ENCODE results near the gene DHRS13. TPM values are rescaled to one million over a fixed set of nuclear protein-coding genes. Genes with fewer than 3 reads are reported as not detected.

Gene DHRS13
- total RNA-seq, 2 donors from 2014 or later = 3.7 to 12.2 TPM

DNA sequence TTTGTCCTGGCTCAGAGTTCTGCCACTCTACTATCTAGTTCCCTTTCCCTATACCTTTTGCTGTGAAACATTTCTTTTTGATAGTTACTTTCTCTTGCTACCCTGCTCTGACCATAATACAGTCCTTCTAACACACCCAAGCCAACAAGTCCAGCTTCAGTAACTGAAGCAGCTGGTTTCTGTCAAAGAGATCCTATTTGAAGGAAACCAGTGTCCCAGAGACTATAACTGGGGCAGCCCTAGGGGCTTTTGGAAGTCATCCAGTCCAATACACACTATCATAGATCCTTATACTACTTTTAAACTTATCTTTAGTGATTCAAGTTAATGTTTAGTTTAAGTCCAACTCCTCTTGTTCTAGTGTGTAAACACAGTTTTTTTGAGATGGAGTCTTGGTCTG is 17.3 kb upstream of the DHRS13 start:
- H3K4me3 ChIP-seq = no peak overlapping the region
- ATAC-seq (ENCODE audit: insufficient number of reproducible peaks, low FRiP score, low read depth) (no peak), DNase-seq (ENCODE audit: low spot score) (no peak)
- peaks cover 57% of the 10 kb centered on the region for H3K36me3 ChIP-seq
- TF ChIP-seq, protein P1, sequence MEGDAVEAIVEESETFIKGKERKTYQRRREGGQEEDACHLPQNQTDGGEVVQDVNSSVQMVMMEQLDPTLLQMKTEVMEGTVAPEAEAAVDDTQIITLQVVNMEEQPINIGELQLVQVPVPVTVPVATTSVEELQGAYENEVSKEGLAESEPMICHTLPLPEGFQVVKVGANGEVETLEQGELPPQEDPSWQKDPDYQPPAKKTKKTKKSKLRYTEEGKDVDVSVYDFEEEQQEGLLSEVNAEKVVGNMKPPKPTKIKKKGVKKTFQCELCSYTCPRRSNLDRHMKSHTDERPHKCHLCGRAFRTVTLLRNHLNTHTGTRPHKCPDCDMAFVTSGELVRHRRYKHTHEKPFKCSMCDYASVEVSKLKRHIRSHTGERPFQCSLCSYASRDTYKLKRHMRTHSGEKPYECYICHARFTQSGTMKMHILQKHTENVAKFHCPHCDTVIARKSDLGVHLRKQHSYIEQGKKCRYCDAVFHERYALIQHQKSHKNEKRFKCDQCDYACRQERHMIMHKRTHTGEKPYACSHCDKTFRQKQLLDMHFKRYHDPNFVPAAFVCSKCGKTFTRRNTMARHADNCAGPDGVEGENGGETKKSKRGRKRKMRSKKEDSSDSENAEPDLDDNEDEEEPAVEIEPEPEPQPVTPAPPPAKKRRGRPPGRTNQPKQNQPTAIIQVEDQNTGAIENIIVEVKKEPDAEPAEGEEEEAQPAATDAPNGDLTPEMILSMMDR (IDR thresholded peaks at IDR 0.05) = no peak
- H3K27ac ChIP-seq = no peak overlapping the region
- H3K9me3 ChIP-seq = no peaks in the 10 kb centered on the region
- H3K27me3 ChIP-seq (replicated peaks; ENCODE audit: insufficient read depth) = no peaks in the 10 kb centered on the region
- no peaks in the 10 kb centered on the region for H3K4me1 ChIP-seq (ENCODE audit: control insufficient read depth in 1 of 2, low read depth in 2 of 2)

DNA sequence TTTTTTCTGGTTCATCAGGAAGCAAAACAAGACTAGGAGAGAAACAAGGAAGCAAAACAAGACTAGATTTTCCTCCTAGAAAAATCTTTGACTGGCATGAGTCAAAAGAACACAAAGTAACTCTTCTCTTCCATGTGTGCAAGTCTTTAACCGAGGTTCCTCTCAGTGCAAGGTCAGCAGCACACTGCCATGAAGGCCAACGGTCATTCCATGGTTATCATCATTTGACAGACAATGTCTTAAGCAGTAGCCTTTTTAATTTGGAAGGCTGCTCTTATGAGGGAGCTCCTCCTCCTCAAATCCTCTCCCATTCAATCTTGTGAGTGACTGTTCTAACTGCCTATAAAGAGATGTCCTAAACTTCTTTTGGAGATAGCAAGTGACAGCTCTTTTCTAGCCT is 15.4 kb upstream of the DHRS13 start:
- TF ChIP-seq, protein P1 (IDR thresholded peaks at IDR 0.05) = no peak
- peaks cover 64% of the 10 kb centered on the region for H3K36me3 ChIP-seq
- no peaks in the 10 kb centered on the region for H3K27me3 ChIP-seq (replicated peaks; ENCODE audit: insufficient read depth)
- no peaks in the 10 kb centered on the region for H3K4me1 ChIP-seq (ENCODE audit: control insufficient read depth in 1 of 2, low read depth in 2 of 2)
- ATAC-seq (ENCODE audit: insufficient number of reproducible peaks, low FRiP score, low read depth) (no peak), DNase-seq (ENCODE audit: low spot score) (no peak)
- H3K27ac ChIP-seq = no peak overlapping the region
- H3K4me3 ChIP-seq = no peak overlapping the region
- H3K9me3 ChIP-seq = no peaks in the 10 kb centered on the region

DNA sequence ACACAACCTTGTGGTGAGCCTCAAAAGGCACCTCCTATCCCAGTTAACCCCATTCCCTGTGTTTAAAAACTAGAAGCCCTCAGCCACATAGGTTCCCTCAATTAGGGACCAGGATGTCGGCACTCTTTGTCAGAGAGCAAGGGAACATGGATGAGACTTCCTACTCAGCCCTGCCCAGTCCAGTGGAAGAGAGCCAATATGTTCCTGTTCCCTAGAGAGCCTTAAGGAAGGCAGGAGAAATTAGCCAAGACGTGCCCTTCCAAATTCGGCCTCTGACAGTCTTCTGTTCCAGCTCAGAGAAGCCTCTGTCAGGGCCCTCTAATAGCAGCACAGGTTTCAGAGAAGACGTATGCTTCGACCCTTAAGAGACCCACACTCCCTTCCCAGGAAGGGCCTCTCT is 14.6 kb upstream of the DHRS13 start:
- no peak for DNase-seq (ENCODE audit: low spot score)
- Histone ChIP-seq H3K27ac (no peak overlapping the region), H3K4me1 (ENCODE audit: control insufficient read depth in 1 of 2, low read depth in 2 of 2) (no peaks in the 10 kb centered on the region), H3K9me3 (no peaks in the 10 kb centered on the region), H3K27me3 (replicated peaks; ENCODE audit: insufficient read depth) (no peaks in the 10 kb centered on the region), H3K4me3 (no peak overlapping the region), H3K36me3 (peaks cover 72% of the 10 kb centered on the region)
- no peak for ATAC-seq (ENCODE audit: insufficient number of reproducible peaks, low FRiP score, low read depth)
- TF ChIP-seq, protein P1 (IDR thresholded peaks at IDR 0.05) = no peak

DNA sequence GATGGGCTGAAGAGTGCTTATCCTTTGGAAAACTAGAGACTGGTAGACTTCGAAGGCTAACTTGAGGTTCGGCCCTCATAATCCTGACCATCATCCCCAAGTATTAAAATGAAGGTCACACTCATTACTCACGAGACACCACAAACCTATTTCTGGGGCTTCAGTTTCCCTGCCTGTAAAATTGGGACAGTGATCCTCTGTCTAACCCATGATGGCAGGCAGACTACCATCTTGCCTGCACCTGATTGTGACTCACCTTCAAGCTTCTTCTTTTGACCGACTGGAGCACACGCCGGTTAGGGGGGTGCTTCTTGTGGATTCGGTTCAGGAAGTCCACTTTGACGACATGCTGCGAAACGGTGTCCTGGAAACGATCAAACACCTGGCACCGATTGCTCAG is 14.2 kb upstream of the DHRS13 start:
- ATAC-seq (ENCODE audit: insufficient number of reproducible peaks, low FRiP score, low read depth) = no peak
- TF ChIP-seq, protein P1 (IDR thresholded peaks at IDR 0.05) = no peak
- H3K27ac ChIP-seq = no peak overlapping the region

DNA sequence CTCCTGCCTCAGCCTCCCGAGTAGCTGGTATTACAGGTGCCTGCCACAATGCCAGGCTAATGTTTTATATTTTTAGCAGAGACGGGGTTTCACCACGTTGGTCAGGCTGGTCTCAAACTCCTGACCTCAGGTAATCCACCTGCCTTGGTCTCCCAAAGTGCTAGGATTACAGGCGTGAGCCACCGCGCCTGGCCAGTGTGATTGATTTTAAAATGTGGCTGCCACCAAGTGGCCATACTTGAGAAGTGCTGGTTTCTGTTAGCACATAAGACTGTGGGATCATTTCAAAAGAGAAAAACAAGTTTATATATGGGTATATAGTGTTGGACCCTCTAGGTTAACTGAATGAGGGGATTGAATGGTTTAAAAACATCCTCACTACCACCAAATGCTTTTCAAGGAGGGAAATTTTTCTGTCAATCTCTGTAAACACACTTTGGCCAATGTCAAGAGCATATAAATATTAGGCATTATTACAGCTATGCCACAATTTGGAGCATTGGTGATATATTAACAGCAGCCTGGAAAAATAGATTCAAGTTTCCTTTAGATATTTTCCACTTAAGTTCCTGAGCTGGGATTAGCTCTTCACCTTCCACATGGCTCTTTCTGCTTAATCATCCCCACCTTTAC is 13.5 kb upstream of the DHRS13 start:
- H3K27ac ChIP-seq = no peak overlapping the region
- H3K9me3 ChIP-seq = no peaks in the 10 kb centered on the region
- DNase-seq (ENCODE audit: low spot score) (no peak), ATAC-seq (ENCODE audit: insufficient number of reproducible peaks, low FRiP score, low read depth) (no peak)
- TF ChIP-seq, protein P1 (IDR thresholded peaks at IDR 0.05) = peak; percentile 65
- H3K4me1 ChIP-seq (ENCODE audit: control insufficient read depth in 1 of 2, low read depth in 2 of 2) = no peaks in the 10 kb centered on the region
- H3K4me3 ChIP-seq = no peak overlapping the region
- H3K27me3 ChIP-seq (replicated peaks; ENCODE audit: insufficient read depth) = no peaks in the 10 kb centered on the region
- peaks cover 80% of the 10 kb centered on the region for H3K36me3 ChIP-seq

More for the DNA sequence above, 14.2 kb upstream of the DHRS13 start:
- Histone ChIP-seq H3K4me3 (no peak overlapping the region), H3K4me1 (ENCODE audit: control insufficient read depth in 1 of 2, low read depth in 2 of 2) (no peaks in the 10 kb centered on the region), H3K9me3 (no peaks in the 10 kb centered on the region), H3K36me3 (peaks cover 77% of the 10 kb centered on the region), H3K27me3 (replicated peaks; ENCODE audit: insufficient read depth) (no peaks in the 10 kb centered on the region)
- no peak for DNase-seq (ENCODE audit: low spot score)
